Activated B cell treated with CpG ODN at 0.5 μM for 24 hours (primary cell): Measurements from ENCODE around the gene CNTNAP3. TPM values are rescaled to one million over a fixed set of nuclear protein-coding genes. Genes with fewer than 3 reads are reported as not detected.
"Not testable (repeated sequence)": the region's sequence is repeated elsewhere in the genome, so short reads cannot be mapped to it uniquely, and the experiment has no call there.

ENCODE experiments used
- ATAC-seq: fragments of 200-7000 bp; cut with Tn5 transposase; one replicate; pipeline ENCODE4 v1.10.0; 2021; ENCODE audit warnings: low read depth, mild to moderate bottlenecking, moderate library complexity
- CTCF ChIA-PET: fragments of 350-600 bp; sonication (Branson Sonifier 250); formaldehyde crosslinking; loops from one replicate; lab custom pipeline; 2021; ENCODE audit warnings: antibody characterized with exemption; lab: Charles Lee
- POLR2A ChIA-PET: fragments of 350-600 bp; sonication (Branson Sonifier 250); formaldehyde crosslinking; loops from one replicate; lab custom pipeline; 2021; ENCODE audit warnings: antibody characterized with exemption; lab: Charles Lee
- DNase-seq: peaks from one replicate; pipeline ENCODE4 v3.0.0; 2022
- H3K27ac Mint-ChIP-seq: one replicate; pipeline ENCODE4 v1.8.0; 2020; ENCODE audit warnings: mixed read lengths
- H3K27me3 Mint-ChIP-seq: one replicate; pipeline ENCODE4 v1.8.0; 2021; ENCODE audit warnings: mixed read lengths
- H3K36me3 Mint-ChIP-seq: one replicate; pipeline ENCODE4 v1.8.0; 2021; ENCODE audit warnings: low read depth, mixed read lengths
- H3K4me1 Mint-ChIP-seq: one replicate; pipeline ENCODE4 v1.8.0; 2021; ENCODE audit warnings: mixed read lengths
- H3K4me3 Mint-ChIP-seq: one replicate; pipeline ENCODE4 v1.8.0; 2020; ENCODE audit warnings: mild to moderate bottlenecking, mixed read lengths
- H3K9me3 Mint-ChIP-seq: one replicate; pipeline ENCODE4 v1.8.0; 2020; ENCODE audit warnings: mixed read lengths
- intact Hi-C: fragments of 100-400 bp; cut with micrococcal nuclease; formaldehyde crosslinking; loops from one replicate; pipeline ENCODE4 v1.15.1; 2024
- total RNA-seq: library from RNA; stranded (reverse); gene quantifications from 2 replicates; pipeline ENCODE4 v1.2.3, GENCODE V29; 2022

Gene CNTNAP3
- 0.24 and 0.71 TPM in 2 replicates for total RNA-seq

- H3K36me3 Mint-ChIP-seq, H3K9me3 Mint-ChIP-seq, intact Hi-C loops, H3K4me3 Mint-ChIP-seq, H3K27me3 Mint-ChIP-seq, POLR2A ChIA-PET, H3K4me1 Mint-ChIP-seq, CTCF ChIA-PET, ATAC-seq, DNase-seq, H3K27ac Mint-ChIP-seq: not testable (repeated sequence)
Measured at GRCh38 chr9:39287980-39288379, at the start of gene CNTNAP3. TSS of gene CNTNAP3 (minus strand) at chr9:39288167. CDS start at chr9:39288064, 103 bp downstream.

DNA sequence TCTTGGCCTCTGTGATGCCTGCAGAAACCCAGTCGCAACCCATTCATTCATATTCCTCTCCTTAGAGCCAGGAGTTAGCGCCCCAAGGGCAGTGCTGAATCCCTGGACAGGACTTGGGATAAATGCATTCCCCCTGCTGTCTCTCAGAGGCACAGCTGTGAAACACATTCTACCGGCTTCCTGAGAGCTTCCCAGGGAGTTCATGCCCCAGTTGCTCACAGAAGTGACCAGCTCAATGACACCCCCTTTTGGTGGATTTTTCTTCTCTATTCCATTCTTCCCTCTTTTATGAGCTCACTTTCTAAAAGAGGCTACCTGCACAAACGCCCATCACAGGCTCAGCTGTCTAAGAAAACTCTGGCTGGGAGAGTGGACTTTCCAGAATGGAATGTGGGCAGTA, 8.0 kb downstream of the CNTNAP3 start:
- POLR2A ChIA-PET, H3K4me3 Mint-ChIP-seq, H3K9me3 Mint-ChIP-seq, H3K36me3 Mint-ChIP-seq, intact Hi-C loops, H3K27ac Mint-ChIP-seq, DNase-seq, H3K4me1 Mint-ChIP-seq, CTCF ChIA-PET, ATAC-seq, H3K27me3 Mint-ChIP-seq: not testable (repeated sequence)

DNA sequence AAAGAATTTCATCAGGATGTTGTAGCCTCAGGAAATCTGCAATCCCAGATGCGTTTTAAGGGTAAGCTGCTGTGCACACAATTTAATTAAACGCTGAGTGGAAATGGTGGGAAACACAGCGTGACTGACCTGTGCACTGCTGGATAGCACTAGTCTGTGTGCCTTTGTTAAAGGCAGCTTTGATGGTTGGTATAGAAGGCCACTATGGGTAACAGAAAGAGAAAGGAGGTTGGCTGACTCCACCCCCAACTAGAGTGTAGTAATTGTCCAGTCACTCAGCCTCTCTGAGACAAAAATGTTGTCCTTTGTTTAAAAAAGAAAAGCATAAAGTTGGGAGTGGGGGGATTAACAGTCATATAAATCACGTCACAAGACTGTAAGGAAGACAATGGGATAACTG, 45.5 kb downstream of the CNTNAP3 start:
- H3K4me1 Mint-ChIP-seq, H3K9me3 Mint-ChIP-seq, DNase-seq, CTCF ChIA-PET, POLR2A ChIA-PET, intact Hi-C loops, ATAC-seq, H3K27ac Mint-ChIP-seq, H3K27me3 Mint-ChIP-seq, H3K4me3 Mint-ChIP-seq, H3K36me3 Mint-ChIP-seq: not testable (repeated sequence)

DNA sequence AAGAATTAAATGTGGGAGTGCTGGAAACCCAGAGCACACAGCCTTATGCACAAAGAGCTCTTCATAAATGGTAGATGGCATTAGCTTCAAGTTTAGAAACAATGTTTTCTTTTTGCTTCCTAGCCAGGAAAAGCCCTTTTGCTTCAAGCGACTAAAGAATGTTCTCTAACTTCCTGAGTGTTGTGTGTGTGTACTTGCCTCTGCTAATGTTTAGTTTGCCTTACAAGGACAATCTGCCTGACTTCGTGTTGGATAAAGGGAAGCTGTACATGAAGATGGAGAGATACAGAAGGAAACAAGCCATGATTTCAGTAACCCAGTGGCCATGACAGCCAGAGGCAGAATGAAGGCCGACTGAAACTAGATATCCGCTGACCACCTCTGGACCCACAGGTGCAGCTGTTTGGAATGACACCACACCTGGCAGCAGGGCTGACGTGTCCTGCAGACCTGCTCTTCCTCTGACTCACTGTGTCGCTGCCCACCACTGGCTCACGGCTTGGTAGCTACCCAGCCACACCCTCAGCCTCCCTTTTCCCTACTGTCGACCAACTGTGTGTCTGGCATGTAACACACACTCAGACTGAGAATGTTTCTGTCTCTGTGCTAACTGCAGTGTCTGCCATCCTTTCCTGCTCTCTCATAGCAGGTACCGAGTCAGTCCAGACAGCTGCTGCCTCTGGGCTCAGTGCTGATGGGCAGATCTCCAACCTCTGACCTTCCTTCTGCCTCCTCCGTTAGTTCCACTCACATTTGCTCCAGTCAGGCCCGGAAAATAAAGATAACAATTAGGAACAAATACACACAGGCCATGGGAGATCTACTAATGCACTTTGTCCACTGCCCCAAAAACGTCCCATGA, 55.6 kb downstream of the CNTNAP3 start:
- H3K4me3 Mint-ChIP-seq, intact Hi-C loops, CTCF ChIA-PET, H3K4me1 Mint-ChIP-seq, DNase-seq, ATAC-seq, H3K9me3 Mint-ChIP-seq, POLR2A ChIA-PET, H3K36me3 Mint-ChIP-seq, H3K27me3 Mint-ChIP-seq, H3K27ac Mint-ChIP-seq: not testable (repeated sequence)

- H3K27me3 Mint-ChIP-seq, DNase-seq, H3K4me3 Mint-ChIP-seq, H3K9me3 Mint-ChIP-seq, H3K27ac Mint-ChIP-seq, POLR2A ChIA-PET, intact Hi-C loops, ATAC-seq, CTCF ChIA-PET, H3K4me1 Mint-ChIP-seq, H3K36me3 Mint-ChIP-seq: not testable (repeated sequence)
Measured at GRCh38 chr9:39215976-39216375, 72.0 kb downstream of the CNTNAP3 start.

DNA sequence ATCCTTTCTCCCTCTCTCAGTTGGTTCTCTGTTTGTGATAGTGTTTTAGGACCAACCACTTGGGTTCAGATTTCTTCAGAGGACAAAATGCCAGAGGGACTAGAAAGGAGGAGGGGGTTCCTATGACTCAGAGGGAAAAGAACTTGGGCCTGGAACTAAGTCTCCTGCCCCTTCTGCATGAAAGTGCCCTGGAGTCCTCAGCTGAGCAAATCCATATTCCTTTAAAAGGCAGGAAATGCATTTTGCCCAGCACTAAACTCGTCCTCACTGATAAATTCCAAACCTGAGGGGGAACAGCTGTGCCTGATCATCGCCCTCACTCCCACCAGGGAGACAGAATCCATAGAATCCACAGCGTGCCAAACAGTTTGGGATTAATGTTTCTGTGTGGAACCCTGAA, 78.2 kb downstream of the CNTNAP3 start:
- CTCF ChIA-PET, H3K27ac Mint-ChIP-seq, ATAC-seq, H3K4me1 Mint-ChIP-seq, H3K27me3 Mint-ChIP-seq, H3K4me3 Mint-ChIP-seq, H3K36me3 Mint-ChIP-seq, DNase-seq, POLR2A ChIA-PET, H3K9me3 Mint-ChIP-seq, intact Hi-C loops: not testable (repeated sequence)

GRCh38 chr9:39206643-39207042, 81.3 kb downstream of the CNTNAP3 start:
- H3K36me3 Mint-ChIP-seq, CTCF ChIA-PET, DNase-seq: not testable (repeated sequence)

DNA sequence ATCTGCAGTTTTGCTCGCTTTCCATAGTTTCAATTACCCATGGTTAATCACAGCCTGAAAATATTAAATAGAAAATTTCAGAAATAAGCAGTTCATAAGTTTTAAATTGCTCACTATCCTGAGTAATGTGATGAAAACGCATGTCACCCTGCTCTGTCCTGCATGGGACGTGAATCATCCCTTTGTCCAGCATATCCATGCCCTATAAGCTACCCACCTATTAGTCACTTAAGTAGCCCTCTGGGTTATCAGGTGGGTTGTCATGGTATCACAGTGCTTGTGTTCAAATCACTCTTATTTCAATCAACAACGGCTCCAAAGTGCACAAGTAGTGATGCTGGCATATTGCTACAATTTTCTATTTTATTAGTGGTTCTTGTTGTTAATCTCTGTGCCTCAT, 82.1 kb downstream of the CNTNAP3 start:
- H3K4me3 Mint-ChIP-seq, H3K36me3 Mint-ChIP-seq, CTCF ChIA-PET: not testable (repeated sequence)

More at GRCh38 chr9:39206643-39207042, 81.3 kb downstream of the CNTNAP3 start:
- H3K4me1 Mint-ChIP-seq, H3K4me3 Mint-ChIP-seq, ATAC-seq, H3K9me3 Mint-ChIP-seq, H3K27me3 Mint-ChIP-seq, POLR2A ChIA-PET, H3K27ac Mint-ChIP-seq, intact Hi-C loops: not testable (repeated sequence)

GRCh38 chr9:39200412-39200811, 87.6 kb downstream of the CNTNAP3 start:
- H3K4me3 Mint-ChIP-seq, H3K27me3 Mint-ChIP-seq, intact Hi-C loops, H3K9me3 Mint-ChIP-seq, H3K4me1 Mint-ChIP-seq, H3K27ac Mint-ChIP-seq, DNase-seq, CTCF ChIA-PET, H3K36me3 Mint-ChIP-seq, POLR2A ChIA-PET, ATAC-seq: not testable (repeated sequence)

More for the DNA sequence above, 82.1 kb downstream of the CNTNAP3 start:
- intact Hi-C loops, POLR2A ChIA-PET, H3K27ac Mint-ChIP-seq, DNase-seq, H3K4me1 Mint-ChIP-seq, H3K27me3 Mint-ChIP-seq, ATAC-seq, H3K9me3 Mint-ChIP-seq: not testable (repeated sequence)

GRCh38 chr9:39198000-39198709, 89.8 kb downstream of the CNTNAP3 start:
- ATAC-seq, H3K27me3 Mint-ChIP-seq, H3K36me3 Mint-ChIP-seq, intact Hi-C loops, CTCF ChIA-PET, H3K4me3 Mint-ChIP-seq, H3K27ac Mint-ChIP-seq, POLR2A ChIA-PET, H3K4me1 Mint-ChIP-seq, DNase-seq, H3K9me3 Mint-ChIP-seq: not testable (repeated sequence)

- CTCF ChIA-PET, H3K4me1 Mint-ChIP-seq, H3K4me3 Mint-ChIP-seq, H3K9me3 Mint-ChIP-seq, ATAC-seq, DNase-seq, intact Hi-C loops, POLR2A ChIA-PET, H3K27ac Mint-ChIP-seq, H3K36me3 Mint-ChIP-seq, H3K27me3 Mint-ChIP-seq: not testable (repeated sequence)
Measured at GRCh38 chr9:39171370-39171769, 116.6 kb downstream of the CNTNAP3 start.

GRCh38 chr9:39157714-39158113, 130.3 kb downstream of the CNTNAP3 start:
- intact Hi-C loops, POLR2A ChIA-PET, H3K27me3 Mint-ChIP-seq: not testable (repeated sequence)

More at GRCh38 chr9:39157714-39158113, 130.3 kb downstream of the CNTNAP3 start:
- ATAC-seq, H3K4me3 Mint-ChIP-seq, CTCF ChIA-PET, H3K27ac Mint-ChIP-seq, H3K4me1 Mint-ChIP-seq, DNase-seq, H3K9me3 Mint-ChIP-seq, H3K36me3 Mint-ChIP-seq: not testable (repeated sequence)
